AG09319 (cell line): ENCODE results near the gene RRBP1.

ENCODE experiments used
- DNase-seq: peaks from one replicate; pipeline ENCODE4 v3.0.0-alpha.2; 2010; ENCODE audit warnings: low read depth; ENCODE audit errors: extremely low read depth
- CTCF ChIP-seq: IDR thresholded peaks from 2 replicates; pipeline ENCODE4 v1.5.1; 2011; ENCODE audit warnings: low read depth, mild to moderate bottlenecking, inconsistent platforms, low read length, moderate library complexity

The RRBP1 gene

GRCh38 chr20:17605131-17605660 lies 76.8 kb downstream of the RRBP1 start:
- no peak for DNase-seq

GRCh38 chr20:17602493-17602892 lies 79.5 kb downstream of the RRBP1 start:
- no peak for TF ChIP-seq CTCF
- no peak for DNase-seq

More at GRCh38 chr20:17605131-17605660, 76.8 kb downstream of the RRBP1 start:
- no peak for TF ChIP-seq CTCF

- no peak for DNase-seq
- no peak for TF ChIP-seq CTCF
Observed at GRCh38 chr20:17601957-17602356, 80.1 kb downstream of the RRBP1 start.

- TF ChIP-seq CTCF, result no peak
- no peak for DNase-seq
Observed at GRCh38 chr20:17598013-17598550, 84.0 kb downstream of the RRBP1 start.

- no peak for TF ChIP-seq CTCF
- no peak for DNase-seq
Observed at GRCh38 chr20:17595856-17596255, 86.2 kb downstream of the RRBP1 start.

GRCh38 chr20:17594443-17594842 lies 87.6 kb downstream of the RRBP1 start:
- no peak for TF ChIP-seq CTCF
- DNase-seq, result no peak

GRCh38 chr20:17593902-17594301 lies 88.1 kb downstream of the RRBP1 start:
- no peak for TF ChIP-seq CTCF
- no peak for DNase-seq
